Frontal cortex (tissue), 4 donors: ENCODE measurements around the gene HDAC9. TPM values are rescaled to one million over a fixed set of nuclear protein-coding genes. Genes with fewer than 3 reads are reported as not detected.

Source experiments
- DNase-seq, 2 donors: peaks; one replicate each; pipeline ENCODE4 v3.0.0; 2012; ENCODE audit warnings: low spot score in 2 of 2
- FAIRE-seq: peaks from 2 replicates; lab custom pipeline; 2012; peaks lifted over from hg19 to GRCh38; lab: Jason Lieb, UNC
- total RNA-seq: library from RNA; depleted of rRNA; stranded (reverse); fragments of >200 nt; gene quantifications from one replicate; pipeline ENCODE4 v1.2.3, GENCODE V29; 2014
- donor health status: control.
- donor health status: control.
- donor health status: control.

The HDAC9 gene
- total RNA-seq, 1 donor from 2014 or later: 117 TPM

- DNase-seq: no peak
- no peak for FAIRE-seq
Measured at GRCh38 chr7:18760631-18761445, 265.3 kb downstream of the HDAC9 start.

- FAIRE-seq (no peak), DNase-seq (no peak)
Measured at GRCh38 chr7:18762189-18762588, 266.6 kb downstream of the HDAC9 start.

GRCh38 chr7:18768256-18768655, 272.7 kb downstream of the HDAC9 start:
- FAIRE-seq (no peak), DNase-seq (no peak)

- no peak for DNase-seq
Measured at GRCh38 chr7:18770154-18770811, 274.7 kb downstream of the HDAC9 start.

GRCh38 chr7:18770822-18771221, 275.3 kb downstream of the HDAC9 start:
- FAIRE-seq (no peak), DNase-seq (no peak)

More at GRCh38 chr7:18770154-18770811, 274.7 kb downstream of the HDAC9 start:
- no peak for FAIRE-seq

GRCh38 chr7:18771834-18772566, 276.5 kb downstream of the HDAC9 start:
- DNase-seq (no peak), FAIRE-seq (no peak)

GRCh38 chr7:18772567-18772965, 277.0 kb downstream of the HDAC9 start:
- DNase-seq (no peak), FAIRE-seq (no peak)

- DNase-seq (no peak), FAIRE-seq (no peak)
Measured at GRCh38 chr7:18777314-18777713, 281.8 kb downstream of the HDAC9 start.

- DNase-seq (no peak), FAIRE-seq (no peak)
Measured at GRCh38 chr7:18778594-18778993, 283.0 kb downstream of the HDAC9 start.

GRCh38 chr7:18780266-18780665, 284.7 kb downstream of the HDAC9 start:
- no peak for FAIRE-seq
- no peak for DNase-seq

GRCh38 chr7:18780938-18781337, 285.4 kb downstream of the HDAC9 start:
- FAIRE-seq (no peak), DNase-seq (no peak)

GRCh38 chr7:18786196-18786727, 290.7 kb downstream of the HDAC9 start:
- DNase-seq (no peak), FAIRE-seq (no peak)

GRCh38 chr7:18786796-18787195, 291.2 kb downstream of the HDAC9 start:
- FAIRE-seq (no peak), DNase-seq (no peak)

GRCh38 chr7:18788026-18788425, 292.5 kb downstream of the HDAC9 start:
- no peak for DNase-seq
- FAIRE-seq: no peak

- no peak for DNase-seq
- no peak for FAIRE-seq
Measured at GRCh38 chr7:18792871-18793595, 297.5 kb downstream of the HDAC9 start.

GRCh38 chr7:18796216-18796615, 300.7 kb downstream of the HDAC9 start:
- DNase-seq (no peak), FAIRE-seq (no peak)

GRCh38 chr7:18798088-18798906, 302.7 kb downstream of the HDAC9 start:
- DNase-seq (no peak), FAIRE-seq (no peak)

GRCh38 chr7:18799899-18800298, 304.4 kb downstream of the HDAC9 start:
- no peak for DNase-seq
- FAIRE-seq: no peak

- no peak for FAIRE-seq
- DNase-seq: no peak
Measured at GRCh38 chr7:18803923-18804322, 308.4 kb downstream of the HDAC9 start.
